Measurements from ENCODE around the gene CYSRT1.

The CYSRT1 gene

DNA sequence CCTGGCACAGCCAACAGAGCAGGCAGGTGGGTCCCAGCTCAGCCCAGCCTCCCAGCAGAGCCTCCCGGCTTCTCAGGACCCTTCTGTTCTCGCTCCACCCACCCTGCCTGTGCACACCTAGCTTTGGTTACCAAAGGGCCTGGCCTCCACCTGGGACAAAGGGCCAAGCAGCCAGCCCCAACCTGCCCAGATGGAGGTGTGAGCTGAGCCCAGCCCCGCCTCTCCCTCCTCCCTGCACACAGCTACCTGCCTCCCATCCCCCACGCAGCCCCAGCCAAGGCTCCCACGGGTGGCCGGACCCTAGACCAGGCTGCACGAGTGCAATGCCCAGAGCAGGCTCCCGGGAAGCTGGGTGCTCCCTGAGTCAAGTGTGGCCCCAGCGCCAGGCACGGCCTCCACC is 30.1 kb upstream of the CYSRT1 start:
- no peak for DNase-seq (ENCODE audit: low read depth)
- TF ChIP-seq, protein P1, sequence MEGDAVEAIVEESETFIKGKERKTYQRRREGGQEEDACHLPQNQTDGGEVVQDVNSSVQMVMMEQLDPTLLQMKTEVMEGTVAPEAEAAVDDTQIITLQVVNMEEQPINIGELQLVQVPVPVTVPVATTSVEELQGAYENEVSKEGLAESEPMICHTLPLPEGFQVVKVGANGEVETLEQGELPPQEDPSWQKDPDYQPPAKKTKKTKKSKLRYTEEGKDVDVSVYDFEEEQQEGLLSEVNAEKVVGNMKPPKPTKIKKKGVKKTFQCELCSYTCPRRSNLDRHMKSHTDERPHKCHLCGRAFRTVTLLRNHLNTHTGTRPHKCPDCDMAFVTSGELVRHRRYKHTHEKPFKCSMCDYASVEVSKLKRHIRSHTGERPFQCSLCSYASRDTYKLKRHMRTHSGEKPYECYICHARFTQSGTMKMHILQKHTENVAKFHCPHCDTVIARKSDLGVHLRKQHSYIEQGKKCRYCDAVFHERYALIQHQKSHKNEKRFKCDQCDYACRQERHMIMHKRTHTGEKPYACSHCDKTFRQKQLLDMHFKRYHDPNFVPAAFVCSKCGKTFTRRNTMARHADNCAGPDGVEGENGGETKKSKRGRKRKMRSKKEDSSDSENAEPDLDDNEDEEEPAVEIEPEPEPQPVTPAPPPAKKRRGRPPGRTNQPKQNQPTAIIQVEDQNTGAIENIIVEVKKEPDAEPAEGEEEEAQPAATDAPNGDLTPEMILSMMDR (IDR thresholded peaks at IDR 0.05; ENCODE audit: low read length, missing control alignments) = no peak
- no peak overlapping the region for H3K4me3 ChIP-seq (replicated peaks; ENCODE audit: low read depth, low read length)

DNA sequence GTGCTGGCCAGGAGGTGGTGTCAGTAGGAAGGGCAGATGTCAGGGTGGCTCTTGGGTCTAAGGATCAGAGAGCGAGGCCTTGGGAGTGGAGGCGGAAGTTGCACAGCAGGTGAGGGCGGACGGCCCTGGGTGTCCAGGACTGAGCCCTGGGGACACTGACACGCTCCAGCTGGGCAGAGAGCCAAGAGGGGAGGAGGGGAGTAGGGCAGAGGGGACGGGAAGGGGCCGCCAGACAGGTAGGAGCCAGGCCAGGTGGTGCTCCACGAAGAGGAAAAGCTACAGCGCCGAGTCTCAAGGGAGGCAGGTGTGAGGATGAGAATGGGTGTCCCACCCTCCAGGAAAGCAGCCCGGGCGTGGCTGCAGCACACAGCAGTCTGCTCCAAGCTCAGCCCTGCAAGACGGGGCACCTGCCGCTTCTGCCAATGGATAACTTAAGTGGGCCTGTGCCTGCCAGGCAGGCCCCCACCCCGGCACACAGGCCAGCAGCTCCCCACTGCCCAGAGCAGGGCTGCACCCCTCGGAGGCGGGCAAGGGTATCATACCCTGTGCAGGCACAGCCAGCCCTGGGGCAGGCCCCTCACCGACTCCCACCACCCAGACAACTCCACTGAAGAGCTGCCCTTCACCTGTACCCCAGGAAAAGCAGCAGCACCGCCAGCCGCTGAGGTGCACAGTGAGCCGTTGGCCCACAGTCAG is 29.3 kb upstream of the CYSRT1 start:
- no peak overlapping the region for H3K4me3 ChIP-seq (replicated peaks; ENCODE audit: low read depth, low read length)
- DNase-seq (ENCODE audit: low read depth) = no peak
- TF ChIP-seq, protein P1 (IDR thresholded peaks at IDR 0.05; ENCODE audit: low read length, missing control alignments) = no peak

DNA sequence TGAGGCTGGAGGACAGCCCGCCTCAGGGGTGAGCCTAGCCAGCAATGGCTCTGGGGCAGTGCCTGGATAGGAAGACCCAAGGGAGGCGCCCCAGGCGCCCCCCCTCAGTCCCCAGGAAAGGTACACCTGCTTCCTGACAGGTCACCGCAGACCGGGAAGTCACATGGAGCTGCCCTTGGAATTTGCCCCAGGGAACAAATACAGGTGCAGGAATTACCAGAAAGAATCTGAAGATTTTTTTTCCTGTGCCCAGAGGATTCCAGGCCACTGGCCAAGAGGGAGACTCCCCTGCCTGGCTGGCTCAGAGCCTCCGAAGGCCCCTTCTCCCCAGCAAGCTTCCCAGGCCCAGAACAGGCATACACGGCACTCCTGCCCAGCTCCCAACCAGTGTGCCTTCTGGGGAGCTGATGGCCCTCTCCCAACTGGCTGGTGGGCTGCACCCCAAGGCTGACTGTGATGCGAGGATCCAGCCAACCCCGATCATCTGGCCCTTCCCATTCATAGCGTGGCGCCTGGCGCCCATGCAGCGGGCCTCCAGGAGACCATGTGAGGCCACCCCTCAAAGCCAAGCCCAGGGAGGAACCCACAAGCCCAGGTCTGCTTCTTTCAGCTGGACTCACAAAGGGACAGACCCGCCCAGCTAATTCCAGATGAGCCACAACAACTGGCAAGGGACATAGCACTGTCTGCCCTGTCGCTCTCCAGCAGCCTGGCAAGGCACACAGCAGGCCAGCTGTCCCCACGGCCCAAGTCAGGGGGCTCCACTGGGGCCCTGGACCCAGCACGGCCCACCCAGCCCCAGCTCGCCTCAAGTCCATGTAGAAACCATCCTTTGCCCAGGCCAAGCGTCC is 26.7 kb upstream of the CYSRT1 start:
- TF ChIP-seq, protein P1 (IDR thresholded peaks at IDR 0.05; ENCODE audit: low read length, missing control alignments) = no peak
- no peak overlapping the region for H3K4me3 ChIP-seq (replicated peaks; ENCODE audit: low read depth, low read length)
- no peak for DNase-seq (ENCODE audit: low read depth)

DNA sequence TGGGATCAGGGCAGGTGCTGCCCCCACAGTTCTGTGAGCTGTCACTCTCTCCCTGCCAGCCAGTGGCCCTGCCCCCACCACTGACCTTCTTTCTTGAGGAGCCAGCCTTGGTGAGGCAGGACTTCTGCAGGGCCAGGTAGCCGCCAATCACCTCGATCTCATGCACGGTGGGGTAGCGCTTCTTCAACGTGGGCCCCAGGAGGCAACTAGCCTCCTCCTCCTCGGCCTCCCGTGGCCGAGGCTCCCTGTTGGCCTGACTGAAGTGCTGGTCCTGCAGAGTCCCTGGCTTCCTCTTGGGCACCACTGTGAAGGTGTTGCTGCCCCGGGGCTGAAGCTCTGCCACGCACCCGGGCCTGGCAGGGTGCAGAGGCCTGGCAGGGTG is 26.1 kb upstream of the CYSRT1 start:
- peak overlapping the region; percentile 46 for H3K4me3 ChIP-seq (replicated peaks; ENCODE audit: low read depth, low read length)
- TF ChIP-seq, protein P1 (IDR thresholded peaks at IDR 0.05; ENCODE audit: low read length, missing control alignments) = no peak
- DNase-seq (ENCODE audit: low read depth) = no peak

DNA sequence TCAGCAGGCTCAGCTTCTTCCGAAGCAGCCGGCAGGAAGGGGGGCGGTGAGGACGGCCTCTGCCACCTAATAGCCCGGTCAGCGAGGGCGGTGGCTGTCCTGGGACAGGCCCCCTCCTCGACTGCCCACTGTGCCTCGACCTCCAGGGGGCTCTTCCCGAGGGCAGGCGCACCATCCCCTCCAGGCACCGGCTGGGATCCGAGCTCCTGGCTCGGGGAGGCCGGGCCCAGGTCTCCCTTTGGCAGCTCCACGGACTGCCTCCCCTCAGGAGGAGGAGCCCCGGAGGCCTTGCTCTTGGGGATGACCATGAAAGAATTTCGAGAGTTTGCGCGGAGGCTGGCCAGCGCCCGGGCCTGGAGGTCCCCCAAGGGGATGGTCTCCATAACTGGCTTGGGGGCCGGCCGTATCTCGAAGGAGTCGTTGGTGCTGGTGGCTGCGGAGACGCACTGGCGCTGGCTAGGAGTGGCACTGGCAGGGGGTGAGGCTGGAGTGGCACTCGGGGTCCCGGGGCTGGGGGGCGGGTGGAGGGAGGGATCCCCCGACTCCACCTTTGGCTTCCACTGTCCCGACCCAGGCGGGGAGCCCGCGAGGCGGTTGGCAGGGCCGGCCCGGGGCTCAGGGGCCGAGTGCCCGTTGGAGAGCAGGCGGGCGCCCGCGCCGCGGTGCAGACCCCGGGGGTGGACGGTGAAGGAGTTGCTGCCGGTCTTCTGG is 25.4 kb upstream of the CYSRT1 start:
- H3K4me3 ChIP-seq (replicated peaks; ENCODE audit: low read depth, low read length) = peak overlapping the region; percentile 46
- DNase-seq (ENCODE audit: low read depth) = peak; percentile 25
- TF ChIP-seq, protein P1 (IDR thresholded peaks at IDR 0.05; ENCODE audit: low read length, missing control alignments) = no peak

DNA sequence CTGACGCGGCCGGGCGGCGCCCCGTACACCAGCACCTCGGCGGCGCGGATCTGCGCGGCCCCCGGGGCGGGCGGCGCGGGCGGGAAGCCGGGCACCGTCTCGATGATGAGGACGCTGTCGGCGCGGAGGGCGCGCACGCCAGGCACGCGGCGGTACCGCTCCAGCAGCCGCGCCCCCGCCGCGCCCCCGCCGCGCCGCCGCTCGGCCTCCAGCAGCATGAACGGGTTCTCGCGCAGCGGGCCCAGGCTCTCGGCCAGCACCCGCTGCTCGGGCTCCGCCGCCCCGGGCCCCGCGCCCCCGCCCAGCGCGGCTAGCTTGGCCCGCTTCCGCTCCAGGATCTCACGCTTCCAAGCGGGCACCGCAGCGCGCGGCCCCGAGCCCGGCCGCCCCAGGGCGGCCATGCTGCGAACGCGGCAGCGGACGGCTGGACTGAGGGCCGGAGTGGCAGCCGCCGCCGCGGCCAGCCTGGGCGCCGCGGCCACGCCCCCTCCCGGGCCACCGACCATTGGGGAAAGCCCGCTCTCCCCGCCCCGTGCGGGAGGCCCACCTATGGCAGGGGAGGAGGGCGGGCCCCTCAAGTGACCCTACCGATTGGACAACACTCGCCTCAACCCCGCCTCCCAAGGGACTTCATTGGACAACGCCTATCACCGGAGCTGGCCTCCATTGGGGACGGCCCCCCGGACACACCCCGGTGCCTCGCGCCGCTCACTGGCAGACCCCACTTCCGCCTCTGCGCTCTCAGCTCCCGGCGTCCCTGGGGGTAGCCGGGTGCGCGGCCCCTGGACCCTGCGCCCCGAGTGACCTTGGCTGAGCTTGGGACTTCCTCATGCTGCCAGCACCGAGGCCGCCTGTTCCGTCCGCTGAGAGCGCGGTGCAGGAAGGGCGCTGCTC is 24.4 kb upstream of the CYSRT1 start, which contains the start of gene TPRN:
Gene TPRN, minus strand, starts transcription at position 431 of the 894 bp plus-strand sequence. Its CDS starts 30 bp downstream, at position 401.
- peak within 1 kb of the TSS; percentile 69 for H3K4me3 ChIP-seq (replicated peaks; ENCODE audit: low read depth, low read length)
- TF ChIP-seq, protein P1 (IDR thresholded peaks at IDR 0.05; ENCODE audit: low read length, missing control alignments) = no peak
- DNase-seq (ENCODE audit: low read depth) = peak; percentile 99
